BE2C (cell line): ENCODE data around the gene TMEM131L.

ENCODE experiments used
- DNase-seq: peaks from one replicate; pipeline ENCODE4 v3.0.0-alpha.2; 2020
- H3K27me3 ChIP-seq: fragments of 250-450 bp; sonication (Bioruptor Pico); 2 replicates; pipeline ENCODE4 v1.5.1; 2020; ENCODE audit warnings: mild to moderate bottlenecking
- H3K36me3 ChIP-seq: fragments of 250-450 bp; sonication (Bioruptor Pico); 2 replicates; pipeline ENCODE4 v1.5.1; 2020; ENCODE audit warnings: mild to moderate bottlenecking
- H3K4me1 ChIP-seq: fragments of 250-450 bp; sonication (Bioruptor Pico); 2 replicates; pipeline ENCODE4 v1.5.1; 2020
- H3K4me3 ChIP-seq: 2 replicates; pipeline ENCODE4 v1.5.1; 2011; ENCODE audit warnings: low read depth, low read length
- H3K9me3 ChIP-seq: fragments of 250-450 bp; sonication (Bioruptor Pico); 2 replicates; pipeline ENCODE4 v1.5.1; 2020
- CTCF ChIP-seq: IDR thresholded peaks from 2 replicates; pipeline ENCODE4 v1.5.1; 2012; ENCODE audit warnings: mild to moderate bottlenecking, low read depth, low read length

The TMEM131L gene

GRCh38 chr4:153483432-153484418 is 17.6 kb downstream of the TMEM131L start:
- Histone ChIP-seq H3K36me3 (no peaks in the 10 kb centered on the region), H3K4me3 (no peak overlapping the region), H3K27me3 (no peaks in the 10 kb centered on the region), H3K9me3 (no peaks in the 10 kb centered on the region), H3K4me1 (peaks cover 6% of the 10 kb centered on the region)
- DNase-seq = no peak
- TF ChIP-seq CTCF = no peak

GRCh38 chr4:153485359-153485758 is 19.2 kb downstream of the TMEM131L start:
- no peak for DNase-seq
- Histone ChIP-seq H3K27me3 (no peaks in the 10 kb centered on the region), H3K4me1 (peaks cover 6% of the 10 kb centered on the region), H3K4me3 (no peak overlapping the region), H3K36me3 (no peaks in the 10 kb centered on the region; the same call in 1 of the 2 replicates), H3K9me3 (no peaks in the 10 kb centered on the region)
- TF ChIP-seq CTCF = no peak

- TF ChIP-seq CTCF = no peak
These were observed 19.7 kb downstream of the TMEM131L start for GRCh38 chr4:153485860-153486259.

GRCh38 chr4:153486281-153487151 is 20.4 kb downstream of the TMEM131L start:
- H3K4me3 ChIP-seq = no peak overlapping the region
- no peaks in the 10 kb centered on the region; the same call in 1 of the 2 replicates for H3K36me3 ChIP-seq
- H3K9me3 ChIP-seq = no peaks in the 10 kb centered on the region
- no peak for DNase-seq
- H3K4me1 ChIP-seq = peaks cover 6% of the 10 kb centered on the region
- no peak for TF ChIP-seq CTCF
- H3K27me3 ChIP-seq = no peaks in the 10 kb centered on the region

More at GRCh38 chr4:153485860-153486259, 19.7 kb downstream of the TMEM131L start:
- H3K27me3 ChIP-seq = no peaks in the 10 kb centered on the region
- peaks cover 6% of the 10 kb centered on the region for H3K4me1 ChIP-seq
- H3K9me3 ChIP-seq = no peaks in the 10 kb centered on the region
- no peak overlapping the region for H3K4me3 ChIP-seq
- H3K36me3 ChIP-seq = no peaks in the 10 kb centered on the region; the same call in 1 of the 2 replicates
- no peak for DNase-seq

GRCh38 chr4:153488006-153488891 is 22.1 kb downstream of the TMEM131L start:
- no peak for TF ChIP-seq CTCF
- H3K4me3 ChIP-seq = no peak overlapping the region
- no peaks in the 10 kb centered on the region; the same call in 1 of the 2 replicates for H3K36me3 ChIP-seq
- H3K27me3 ChIP-seq = no peaks in the 10 kb centered on the region
- no peak for DNase-seq
- H3K4me1 ChIP-seq = peaks cover 8% of the 10 kb centered on the region
- no peaks in the 10 kb centered on the region for H3K9me3 ChIP-seq
